ENCODE data around the gene RNF8. TPM values are rescaled to one million over a fixed set of nuclear protein-coding genes. Genes with fewer than 3 reads are reported as not detected.
A peak's percentile ranks its signal among the peaks of the same experiment; 100 is the strongest.

The RNF8 gene
- total RNA-seq, 5 donors from 2014 or later (not counting 1 experiment from before 2014, with no cell fraction given), result 10.6 to 18.5 (median 15.2) TPM

- Mint-ChIP-seq H3K27me3 (peaks cover 0 to 1% of the 10 kb centered on the region in 2 donors), H3K27ac (peak overlapping the region; percentile 95 to 96), H3K4me1 (peaks cover 49 to 57% (median 52%) of the 10 kb centered on the region in 3 donors), H3K36me3 (peaks cover 22% of the 10 kb centered on the region), H3K9me3 (peaks cover 0 to 4% (median 0%) of the 10 kb centered on the region in 3 donors), H3K4me3 (peak overlapping the region; percentile 92 to 93 (median 93))
- Histone ChIP-seq H3K4me3 (ENCODE audit: control insufficient read depth in 1 of 2, extremely low read depth in 1 of 2, low read length in 1 of 2) (peak overlapping the region; percentile 66 to 81), H3K27me3 (replicated peaks in 1 of 2; ENCODE audit: control insufficient read depth in 2 of 2, extremely low read depth in 1 of 2, insufficient read depth in 2 of 2, low read length in 1 of 2) (no peaks in the 10 kb centered on the region), H3K36me3 (ENCODE audit: control insufficient read depth in 2 of 2, extremely low read depth in 1 of 2, insufficient read depth in 1 of 2, low read length in 1 of 2) (peaks cover 0 to 32% of the 10 kb centered on the region in 2 donors), H3K9me3 (no peaks in the 10 kb centered on the region), H3K27ac (ENCODE audit: low read length) (peak overlapping the region; percentile 86), H3K4me1 (ENCODE audit: control insufficient read depth in 1 of 2, extremely low read depth in 1 of 2, insufficient read depth in 2 of 2, low read length in 2 of 2) (peaks cover 7 to 25% of the 10 kb centered on the region in 2 experiments)
- peak in 31 of 35 experiments; percentile 3 to 59 (median 13) for DNase-seq
- ChIA-PET POLR2A (interaction anchor here (0.6 to 1.1 kb wide), 6 partner anchors 8 to 755 kb away, joined by 3 to 5 read pairs (median 3); partner anchors contain the start of gene CDKN1A (in 1 of the 2)), CTCF (interaction anchor here (0.6 to 1.5 kb wide), 7 partner anchors 8 to 416 kb away, joined by 3 to 11 read pairs (median 4); no protein-coding TSS in a partner anchor)
- WGBS (ENCODE audit: insufficient coverage), result 6% methylated on average over 9 of the region's 13 CpGs
- ATAC-seq (replicated peaks in 1 of 4), result peak; percentile 16 to 25 (median 24)
Measured at GRCh38 chr6:37433657-37434271, 80.0 kb downstream of the RNF8 start.

- ChIA-PET POLR2A (no interaction called here), CTCF (no interaction called here)
- DNase-seq (no peak), ATAC-seq (replicated peaks in 1 of 4) (no peak)
- 100% methylated on average over 4 of the region's 4 CpGs for WGBS (ENCODE audit: insufficient coverage)
- H3K36me3 Mint-ChIP-seq, result peaks cover 29% of the 10 kb centered on the region
- H3K9me3 Mint-ChIP-seq, result no peaks in the 10 kb centered on the region
- H3K4me3 ChIP-seq (ENCODE audit: control insufficient read depth in 1 of 2, extremely low read depth in 1 of 2, low read length in 1 of 2), result no peak overlapping the region
- no peaks in the 10 kb centered on the region for H3K27me3 Mint-ChIP-seq
- H3K4me3 Mint-ChIP-seq, result peak overlapping the region in 2 of 3 donors; percentile 59 to 93
- H3K4me1 ChIP-seq (ENCODE audit: control insufficient read depth in 1 of 2, extremely low read depth in 1 of 2, insufficient read depth in 2 of 2, low read length in 2 of 2), result peaks cover 7 to 25% of the 10 kb centered on the region in 2 experiments
- H3K36me3 ChIP-seq (ENCODE audit: control insufficient read depth in 2 of 2, extremely low read depth in 1 of 2, insufficient read depth in 1 of 2, low read length in 1 of 2), result peaks cover 0 to 43% of the 10 kb centered on the region in 2 donors
- H3K4me1 Mint-ChIP-seq, result peaks cover 55 to 67% (median 63%) of the 10 kb centered on the region in 3 donors
- peak overlapping the region in 1 of 2 donors; percentile 52 for H3K27ac Mint-ChIP-seq
- no peak overlapping the region for H3K27ac ChIP-seq (ENCODE audit: low read length)
- no peaks in the 10 kb centered on the region for H3K27me3 ChIP-seq (replicated peaks in 1 of 2; ENCODE audit: control insufficient read depth in 2 of 2, extremely low read depth in 1 of 2, insufficient read depth in 2 of 2, low read length in 1 of 2)
- no peaks in the 10 kb centered on the region for H3K9me3 ChIP-seq
Measured at GRCh38 chr6:37435373-37435772, 81.6 kb downstream of the RNF8 start.

- no peak for DNase-seq
- Mint-ChIP-seq H3K9me3 (no peaks in the 10 kb centered on the region), H3K36me3 (peaks cover 29% of the 10 kb centered on the region), H3K4me3 (peak overlapping the region in 1 of 3 donors; percentile 59), H3K4me1 (peaks cover 55 to 71% (median 67%) of the 10 kb centered on the region in 3 donors), H3K27me3 (no peaks in the 10 kb centered on the region), H3K27ac (peak overlapping the region in 1 of 2 donors; percentile 52)
- CTCF ChIA-PET, result no interaction called here
- no peaks in the 10 kb centered on the region for H3K27me3 ChIP-seq (replicated peaks in 1 of 2; ENCODE audit: control insufficient read depth in 2 of 2, extremely low read depth in 1 of 2, insufficient read depth in 2 of 2, low read length in 1 of 2)
- POLR2A ChIA-PET, result no interaction called here
- peaks cover 7 to 25% of the 10 kb centered on the region in 2 experiments for H3K4me1 ChIP-seq (ENCODE audit: control insufficient read depth in 1 of 2, extremely low read depth in 1 of 2, insufficient read depth in 2 of 2, low read length in 2 of 2)
- no peak for ATAC-seq (replicated peaks in 1 of 4)
- no peak overlapping the region for H3K4me3 ChIP-seq (ENCODE audit: control insufficient read depth in 1 of 2, extremely low read depth in 1 of 2, low read length in 1 of 2)
- H3K36me3 ChIP-seq (ENCODE audit: control insufficient read depth in 2 of 2, extremely low read depth in 1 of 2, insufficient read depth in 1 of 2, low read length in 1 of 2), result peaks cover 2 to 46% of the 10 kb centered on the region in 2 donors
- 100% methylated on average over 1 of the region's 5 CpGs for WGBS (ENCODE audit: insufficient coverage)
- H3K9me3 ChIP-seq, result no peaks in the 10 kb centered on the region
- no peak overlapping the region for H3K27ac ChIP-seq (ENCODE audit: low read length)
Measured at GRCh38 chr6:37435816-37436215, 82.0 kb downstream of the RNF8 start.

GRCh38 chr6:37438930-37439329 is 85.1 kb downstream of the RNF8 start:
- Histone ChIP-seq H3K4me3 (ENCODE audit: control insufficient read depth in 1 of 2, extremely low read depth in 1 of 2, low read length in 1 of 2) (no peak overlapping the region), H3K9me3 (no peaks in the 10 kb centered on the region), H3K36me3 (ENCODE audit: control insufficient read depth in 2 of 2, extremely low read depth in 1 of 2, insufficient read depth in 1 of 2, low read length in 1 of 2) (peaks cover 8 to 52% of the 10 kb centered on the region in 2 donors), H3K4me1 (ENCODE audit: control insufficient read depth in 1 of 2, extremely low read depth in 1 of 2, insufficient read depth in 2 of 2, low read length in 2 of 2) (peaks cover 5 to 24% of the 10 kb centered on the region in 2 experiments), H3K27me3 (replicated peaks in 1 of 2; ENCODE audit: control insufficient read depth in 2 of 2, extremely low read depth in 1 of 2, insufficient read depth in 2 of 2, low read length in 1 of 2) (no peaks in the 10 kb centered on the region), H3K27ac (ENCODE audit: low read length) (no peak overlapping the region)
- CTCF ChIA-PET, result no interaction called here
- H3K27ac Mint-ChIP-seq, result no peak overlapping the region
- no peak for DNase-seq
- no peak overlapping the region for H3K4me3 Mint-ChIP-seq
- peaks cover 37% of the 10 kb centered on the region for H3K36me3 Mint-ChIP-seq
- H3K9me3 Mint-ChIP-seq, result no peaks in the 10 kb centered on the region
- WGBS (ENCODE audit: insufficient coverage), result no CpG with 5 or more reads among the region's 1 CpG
- POLR2A ChIA-PET, result interaction anchor here in 1 of 2 donors (0.6 kb wide), 1 partner anchor 64 kb away, joined by 3 read pairs; no protein-coding TSS in a partner anchor
- H3K27me3 Mint-ChIP-seq, result no peaks in the 10 kb centered on the region
- ATAC-seq (replicated peaks in 1 of 4), result no peak
- peaks cover 52 to 79% (median 78%) of the 10 kb centered on the region in 3 donors for H3K4me1 Mint-ChIP-seq

DNA sequence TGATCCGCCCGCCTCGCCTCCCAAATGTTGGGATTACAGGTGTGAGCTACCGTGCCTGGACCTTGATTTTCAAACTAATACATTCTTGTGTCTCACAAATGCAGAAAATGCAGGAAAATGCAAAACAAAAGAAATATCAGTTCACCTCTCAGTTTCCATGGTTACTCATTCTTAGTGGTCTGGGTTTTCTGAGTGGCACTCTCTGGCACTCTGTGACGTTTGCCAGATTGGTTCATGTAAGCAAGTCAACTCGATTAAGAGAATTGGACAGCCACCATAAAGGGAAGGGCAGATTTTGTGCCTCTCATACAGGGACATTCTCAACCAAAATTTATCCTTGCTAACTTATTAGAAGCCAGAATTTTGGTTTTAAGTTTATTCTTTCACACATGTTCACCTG is 87.9 kb downstream of the RNF8 start:
- ChIA-PET CTCF (interaction anchor here in 1 of 2 donors (1.5 kb wide), 1 partner anchor 8 kb away, joined by 6 read pairs; no protein-coding TSS in a partner anchor), POLR2A (interaction anchor here (0.6 to 1.3 kb wide), 2 partner anchors 8 to 9 kb away, joined by 3 to 4 read pairs; partner anchors contain the start of gene CMTR1 (in 1 of the 2))
- ATAC-seq (replicated peaks in 1 of 4) (no peak), DNase-seq (peak in 1 of 35 experiments; percentile 11)
- 85% methylated on average over 6 of the region's 6 CpGs for WGBS (ENCODE audit: insufficient coverage)
- peak overlapping the region; percentile 84 for H3K27ac ChIP-seq (ENCODE audit: low read length)
- H3K27me3 Mint-ChIP-seq, result no peaks in the 10 kb centered on the region
- no peak overlapping the region for H3K4me3 ChIP-seq (ENCODE audit: control insufficient read depth in 1 of 2, extremely low read depth in 1 of 2, low read length in 1 of 2)
- no peaks in the 10 kb centered on the region for H3K9me3 Mint-ChIP-seq
- no peaks in the 10 kb centered on the region for H3K27me3 ChIP-seq (replicated peaks in 1 of 2; ENCODE audit: control insufficient read depth in 2 of 2, extremely low read depth in 1 of 2, insufficient read depth in 2 of 2, low read length in 1 of 2)
- peaks cover 29 to 59% (median 54%) of the 10 kb centered on the region in 3 donors for H3K4me1 Mint-ChIP-seq
- peaks cover 53% of the 10 kb centered on the region for H3K36me3 Mint-ChIP-seq
- peak overlapping the region; percentile 91 to 93 for H3K27ac Mint-ChIP-seq
- H3K36me3 ChIP-seq (ENCODE audit: control insufficient read depth in 2 of 2, extremely low read depth in 1 of 2, insufficient read depth in 1 of 2, low read length in 1 of 2), result peaks cover 15 to 64% of the 10 kb centered on the region in 2 donors
- peaks cover 0 to 9% of the 10 kb centered on the region in 2 experiments for H3K4me1 ChIP-seq (ENCODE audit: control insufficient read depth in 1 of 2, extremely low read depth in 1 of 2, insufficient read depth in 2 of 2, low read length in 2 of 2)
- no peak overlapping the region for H3K4me3 Mint-ChIP-seq
- no peaks in the 10 kb centered on the region for H3K9me3 ChIP-seq

- Mint-ChIP-seq H3K27me3 (no peaks in the 10 kb centered on the region), H3K9me3 (no peaks in the 10 kb centered on the region), H3K36me3 (peaks cover 55% of the 10 kb centered on the region), H3K27ac (peak overlapping the region; percentile 93 to 96), H3K4me1 (peaks cover 23 to 53% (median 47%) of the 10 kb centered on the region in 3 donors), H3K4me3 (peak overlapping the region; percentile 68 to 85 (median 77))
- peak; percentile 41 to 52 (median 50) for ATAC-seq (replicated peaks in 1 of 4)
- POLR2A ChIA-PET, result interaction anchor here (0.5 to 1.3 kb wide), 4 partner anchors 9 to 78 kb away, joined by 3 to 7 read pairs (median 4); no protein-coding TSS in a partner anchor
- Histone ChIP-seq H3K4me1 (ENCODE audit: control insufficient read depth in 1 of 2, extremely low read depth in 1 of 2, insufficient read depth in 2 of 2, low read length in 2 of 2) (peaks cover 0 to 9% of the 10 kb centered on the region in 2 experiments), H3K27me3 (replicated peaks in 1 of 2; ENCODE audit: control insufficient read depth in 2 of 2, extremely low read depth in 1 of 2, insufficient read depth in 2 of 2, low read length in 1 of 2) (no peaks in the 10 kb centered on the region), H3K36me3 (ENCODE audit: control insufficient read depth in 2 of 2, extremely low read depth in 1 of 2, insufficient read depth in 1 of 2, low read length in 1 of 2) (peaks cover 16 to 63% of the 10 kb centered on the region in 2 donors), H3K9me3 (no peaks in the 10 kb centered on the region), H3K27ac (ENCODE audit: low read length) (peak overlapping the region; percentile 84), H3K4me3 (ENCODE audit: control insufficient read depth in 1 of 2, extremely low read depth in 1 of 2, low read length in 1 of 2) (peak overlapping the region in 1 of 2 donors; percentile 41)
- CTCF ChIA-PET, result interaction anchor here in 1 of 2 donors (0.5 to 1.5 kb wide), 2 partner anchors 9 to 24 kb away, joined by 6 to 8 read pairs; no protein-coding TSS in a partner anchor
- peak in 1 of 35 experiments; percentile 25 for DNase-seq
- 10% methylated on average over 2 of the region's 4 CpGs for WGBS (ENCODE audit: insufficient coverage)
Measured at GRCh38 chr6:37442416-37443215, 88.8 kb downstream of the RNF8 start.

Data from T-cell (primary cell).